ENCODE data around the gene KDSR.

- TF ChIP-seq EZH2 (IDR thresholded peaks at IDR 0.05; ENCODE audit: borderline replicate concordance, low read length) (no peak), CTCF (IDR thresholded peaks at IDR 0.05; ENCODE audit: low read length) (no peak)
Measured at GRCh38 chr18:63316612-63317555, 50.1 kb downstream of the KDSR start.

All from OCI-LY1 (cell line).